Panc1 (cell line): ENCODE data around the gene NUBP1. TPM values are rescaled to one million over a fixed set of nuclear protein-coding genes. Genes with fewer than 3 reads are reported as not detected.
A peak's percentile ranks its signal among the peaks of the same experiment; 100 is the strongest.

ENCODE experiments used
- ATAC-seq: fragments of 200-7000 bp; cut with Tn5 transposase; 2 replicates; pipeline ENCODE4 v1.9.1; 2020; ENCODE audit warnings: mild to moderate bottlenecking, moderate library complexity
- Bru-seq: library from RNA; stranded (reverse); fragments of 400-500 nt; gene quantifications from one replicate; lab custom pipeline; 2021; lab: Mats Ljungman, UMichigan
- BruChase-seq, 2 experiments: library from RNA; stranded (reverse); fragments of 400-500 nt; gene quantifications; one replicate each; lab custom pipeline; 2021; lab: Mats Ljungman, UMichigan
- BruUV-seq: library from RNA; stranded (reverse); fragments of 400-500 nt; replicated peaks from 2 replicates; lab custom pipeline; 2021; lab: Mats Ljungman, UMichigan
- CTCF ChIA-PET: fragments of 300-600 bp; sonication (Branson Sonifier 250); formaldehyde crosslinking; loops from one replicate; lab custom pipeline; 2022; ENCODE audit warnings: antibody characterized with exemption; lab: Charles Lee
- POLR2A ChIA-PET: fragments of 300-600 bp; sonication (Branson Sonifier 250); formaldehyde crosslinking; loops from one replicate; lab custom pipeline; 2022; ENCODE audit warnings: antibody characterized with exemption; lab: Charles Lee
- DNase-seq: peaks from one replicate; pipeline ENCODE4 v3.0.0-alpha.2; 2010; ENCODE audit warnings: low read depth, low spot score
- H3K27ac ChIP-seq: 2 replicates; pipeline ENCODE4 v1.5.1; 2011; ENCODE audit warnings: mild to moderate bottlenecking, low read length, inconsistent platforms
- H3K27me3 ChIP-seq: fragments of 200-500 bp; sonication (Bioruptor generic); 2 replicates; pipeline ENCODE4 v1.6.0; 2014; ENCODE audit warnings: low read length, inconsistent platforms; ENCODE audit not compliant: control insufficient read depth, insufficient read depth
- H3K36me3 ChIP-seq: fragments of 200-500 bp; sonication (Bioruptor generic); 2 replicates; pipeline ENCODE4 v1.5.1; 2014; ENCODE audit warnings: inconsistent platforms, mild to moderate bottlenecking, low read length, moderate library complexity; ENCODE audit not compliant: control insufficient read depth, insufficient read depth
- H3K4me1 ChIP-seq: 2 replicates; pipeline ENCODE4 v1.5.1; 2011; ENCODE audit warnings: inconsistent platforms, mild to moderate bottlenecking, low read length, moderate library complexity; ENCODE audit not compliant: control insufficient read depth, insufficient read depth
- H3K4me3 ChIP-seq, 2 experiments: 2 replicates each; pipeline ENCODE4 v1.5.1; 2011 to 2012; ENCODE audit warnings: low read depth in 2 of 2, low read length in 2 of 2, mild to moderate bottlenecking in 2 of 2, inconsistent platforms in 1 of 2, moderate library complexity in 1 of 2
- H3K9me3 ChIP-seq: fragments of 200-500 bp; sonication (Bioruptor generic); 2 replicates; pipeline ENCODE4 v1.5.1; 2014; ENCODE audit warnings: low read depth, mild to moderate bottlenecking, inconsistent platforms, low read length, moderate library complexity; ENCODE audit not compliant: control insufficient read depth, insufficient read depth
- CTCF ChIP-seq: fragments of 450-650 bp; IDR thresholded peaks from 2 replicates; pipeline ENCODE4 v1.5.1; 2017; ENCODE audit warnings: mild to moderate bottlenecking
- POLR2AphosphoS5 ChIP-seq: IDR thresholded peaks from 2 replicates; pipeline ENCODE4 v1.6.1; 2012; ENCODE audit warnings: mild to moderate bottlenecking, low read depth, low read length, moderate library complexity
- REST ChIP-seq, 2 experiments: IDR thresholded peaks; 2 replicates each; pipeline ENCODE4 v1.6.1; 2011 to 2012; ENCODE audit warnings: low read depth in 2 of 2, control low read depth in 1 of 2, low read length in 1 of 2, mild to moderate bottlenecking in 1 of 2, moderate library complexity in 1 of 2; ENCODE audit not compliant: insufficient read depth in 1 of 2
- SIN3A ChIP-seq: IDR thresholded peaks from 2 replicates; pipeline ENCODE4 v1.6.1; 2012; ENCODE audit warnings: low read depth, mild to moderate bottlenecking, low read length, moderate library complexity, borderline replicate concordance; ENCODE audit not compliant: insufficient read depth
- TCF7L2 ChIP-seq: IDR thresholded peaks from 2 replicates; pipeline ENCODE4 v1.6.1; 2011; ENCODE audit warnings: mild to moderate bottlenecking, low read depth, low read length, inconsistent platforms
- in situ Hi-C: cut with HindIII; loops from 2 replicates; pipeline ENCODE4 v1.10.0; 2016; ENCODE audit warnings: low sequenced_read_pairs, low pct_unique_long_range_greater_than_20kb
- intact Hi-C: fragments of 100-400 bp; cut with micrococcal nuclease; formaldehyde crosslinking; loops from one replicate; pipeline ENCODE4 v1.10.0; 2022; ENCODE audit not compliant: unreplicated experiment
- long read RNA-seq: library from polyadenylated mRNA; unstranded; transcript quantifications from one replicate; pipeline ENCODE4 v2.0.0, GENCODE V29; 2021; ENCODE audit not compliant: unreplicated experiment
- polyA plus RNA-seq: library from polyadenylated mRNA; unstranded; fragments of >200 nt; gene quantifications from one replicate; pipeline ENCODE4 v1.2.1, GENCODE V29; 2012; ENCODE audit warnings: missing spikeins; ENCODE audit not compliant: insufficient read length
- total RNA-seq: library from RNA; stranded (reverse); gene quantifications from one replicate; pipeline ENCODE4 v1.2.1, GENCODE V29; 2021; ENCODE audit not compliant: unreplicated experiment

Gene NUBP1
- total RNA-seq (27.5 TPM), Bru-seq, nascent RNA (percentile 61 among the genes with signal in this experiment), BruChase-seq, experiment 1, labeled RNA remaining after a 2-hour chase (percentile 59 among the genes with signal in this experiment), BruChase-seq, experiment 2, labeled RNA remaining after a 6-hour chase (percentile 66 among the genes with signal in this experiment)
- 33.3 TPM for polyA plus RNA-seq
- long read RNA-seq, transcript NUBP1-201 (11 exons, 1,228 nt), result major isoform, 23 of 37 reads
- long read RNA-seq, partial matches to known transcripts, result 5 of 37 reads
- long read RNA-seq, other reads (novel, unspliced or antisense), result 9 of 37 reads

- TSS peak; percentile 92 for BruUV-seq
- ATAC-seq (peak; percentile 96), DNase-seq (peak; percentile 95)
- Histone ChIP-seq H3K27me3 (no peaks in the 10 kb centered on the region), H3K4me3 (peak within 1 kb of the TSS; percentile 60 to 87), H3K9me3 (no peaks in the 10 kb centered on the region), H3K36me3 (no peaks in the 10 kb centered on the region), H3K4me1 (peaks cover 13% of the 10 kb centered on the region; the same call in 1 of the 2 replicates), H3K27ac (peak within 1 kb of the TSS; percentile 96)
- TF ChIP-seq SIN3A (no peak), CTCF (no peak), TCF7L2 (no peak), REST (IDR thresholded peaks at IDR 0.05; ENCODE audit: insufficient read depth in 1 of 2, low read depth in 2 of 2, low read length in 1 of 2) (0 out of 4 replicates have a peak, but pooled peaks of 1 of the 2 experiments have one; percentile 46), POLR2AphosphoS5 (peak; percentile 97)
- in situ Hi-C loops, result no loop called here
- intact Hi-C loops, result no loop called here
- POLR2A ChIA-PET, result interaction anchor here (0.6 to 0.7 kb wide), 2 partner anchors 355 to 1093 kb away, joined by 3 to 5 read pairs; no protein-coding TSS in a partner anchor
- CTCF ChIA-PET, result interaction anchor here (0.6 kb wide), 1 partner anchor 167 kb away, joined by 3 read pairs; no protein-coding TSS in a partner anchor
These were observed at the start of gene NUBP1 for GRCh38 chr16:10743610-10744369. NUBP1 (plus strand) TSS chr16:10743842; CDS start chr16:10743864, 22 bp downstream.

- DNase-seq, result no peak
- in situ Hi-C loops (no loop called here), intact Hi-C loops (no loop called here)
- no peak for ATAC-seq
- TF ChIP-seq REST (IDR thresholded peaks at IDR 0.05; ENCODE audit: insufficient read depth in 1 of 2, low read depth in 2 of 2, low read length in 1 of 2) (no peak), POLR2AphosphoS5 (no peak), TCF7L2 (no peak), SIN3A (no peak), CTCF (no peak)
- CTCF ChIA-PET, result no interaction called here
- POLR2A ChIA-PET, result no interaction called here
- Histone ChIP-seq H3K36me3 (no peaks in the 10 kb centered on the region), H3K9me3 (no peaks in the 10 kb centered on the region), H3K27me3 (peaks cover 2% of the 10 kb centered on the region; the same call in 1 of the 2 replicates), H3K4me1 (no peaks in the 10 kb centered on the region), H3K27ac (no peak overlapping the region), H3K4me3 (no peak overlapping the region)
- BruUV-seq, result no TSS peak
These were observed 49.8 kb upstream of the NUBP1 start for GRCh38 chr16:10693889-10694288.
